Measurements from ENCODE around the gene FBXO2.

DNA sequence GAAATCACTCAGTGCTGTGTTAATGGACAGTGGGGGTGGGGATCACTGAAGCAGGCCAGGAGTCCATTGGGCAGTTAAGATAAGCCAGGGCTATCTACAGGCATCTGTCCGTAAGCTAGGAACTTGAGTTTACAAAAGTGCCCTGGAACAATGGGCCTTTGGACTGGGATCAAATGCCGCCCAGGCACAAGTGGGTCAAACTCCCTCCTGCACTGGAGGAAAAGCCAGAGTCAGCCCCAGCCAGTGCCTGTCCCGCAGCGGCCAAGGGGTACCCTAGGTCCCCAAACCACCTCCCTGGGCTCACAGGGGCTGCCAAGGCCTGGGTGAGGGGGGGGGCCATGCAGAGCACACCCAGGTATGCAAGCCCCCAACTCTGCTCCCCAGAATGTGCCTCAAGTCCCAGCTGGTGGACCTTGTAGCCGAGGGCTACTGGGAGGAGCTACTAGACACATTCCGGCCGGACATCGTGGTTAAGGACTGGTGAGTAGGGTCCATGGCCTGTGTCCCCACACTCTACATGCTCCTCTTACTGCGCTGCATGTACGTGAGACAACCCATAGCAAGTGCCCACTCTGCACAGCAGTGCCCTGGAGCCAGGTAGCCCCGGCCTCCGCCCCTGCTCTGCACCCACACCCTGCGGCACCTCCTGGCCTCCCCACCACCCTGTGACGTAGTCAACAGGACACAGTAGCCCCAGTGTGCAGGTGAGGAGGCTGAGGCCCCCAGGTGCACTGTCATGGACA is 17.5 kb upstream of the FBXO2 start:
- TF ChIP-seq TAF1 (IDR thresholded peaks at IDR 0.05; ENCODE audit: low read depth, low read length), result no peak
- TF ChIP-seq POLR2A (IDR thresholded peaks at IDR 0.05; ENCODE audit: low read depth, low read length), result no peak
- TF ChIP-seq SPI1 (IDR thresholded peaks at IDR 0.05; ENCODE audit: low read depth, low read length), result no peak
- TF ChIP-seq POLR2AphosphoS5 (IDR thresholded peaks at IDR 0.05; ENCODE audit: low read depth, low read length), result no peak
- TF ChIP-seq PAX5 (IDR thresholded peaks at IDR 0.05; ENCODE audit: insufficient read depth, low read length, severe bottlenecking), result no peak
